H1 (cell line): ENCODE results near the gene LCA5L. TPM values are rescaled to one million over a fixed set of nuclear protein-coding genes. Genes with fewer than 3 reads are reported as not detected.

Source experiments
- BRCA1 ChIP-seq: IDR thresholded peaks from 2 replicates; pipeline ENCODE4 v1.6.1; 2012; ENCODE audit warnings: low read depth, low read length, improper control_type of control experiment
- CEBPB ChIP-seq: IDR thresholded peaks from 2 replicates; pipeline ENCODE4 v1.6.1; 2012; ENCODE audit warnings: low read depth, low read length
- CHD1 ChIP-seq: IDR thresholded peaks from 2 replicates; pipeline ENCODE4 v1.6.1; 2012; ENCODE audit warnings: low read depth, low read length, improper control_type of control experiment
- GTF2F1 ChIP-seq: IDR thresholded peaks from 2 replicates; pipeline ENCODE4 v1.6.1; 2012; ENCODE audit warnings: low read depth, low read length, improper control_type of control experiment, borderline replicate concordance
- SUZ12 ChIP-seq: fragments of 200-600 bp; sonication (generic); IDR thresholded peaks from 2 replicates; pipeline ENCODE4 v1.6.1; 2012; ENCODE audit warnings: mild to moderate bottlenecking, inconsistent platforms, low read length, moderate library complexity, mixed read lengths
- YY1 ChIP-seq: IDR thresholded peaks from 2 replicates; pipeline ENCODE4 v1.6.1; 2011; ENCODE audit warnings: low read depth, mild to moderate bottlenecking, low read length
- polyA plus RNA-seq, 7 experiments: library from polyadenylated mRNA; depleted of rRNA in 3 of 7; stranded (reverse) in 5 of 7; unstranded in 2 of 7; fragments of >200 nt in 5 of 7; fragments of 200-250 nt in 2 of 7; gene quantifications; 1 replicate in 5 of 7; 2 replicates in 1 of 7; 4 replicates in 1 of 7; pipeline versions ENCODE4 v1.2.1 to v1.2.3, GENCODE V29; 2011 to 2013; ENCODE audit warnings: missing spikeins in 2 of 7, mixed read lengths in 2 of 7
- total RNA-seq: library from RNA; stranded (reverse); fragmentation: NEBNext Ultra II Directional; extraction: Animal tissue kit (Norgen Biotek cat#: 25700); gene quantifications from 2 replicates; pipeline ENCODE4 v1.2.1, GENCODE V29; 2021
- TF ChIP-seq, protein P1 (sequence below): fragments of 300-600 bp; sonication (generic); IDR thresholded peaks from 2 replicates; pipeline ENCODE4 v1.7.1; 2012; ENCODE audit warnings: low read length, moderate library complexity, mild to moderate bottlenecking, inconsistent platforms; ENCODE audit not compliant: insufficient replicate concordance
- TF ChIP-seq, protein P2 (sequence below): IDR thresholded peaks from 2 replicates; pipeline ENCODE4 v1.6.1; 2012; ENCODE audit warnings: low read length, inconsistent platforms

LCA5L gene
- total and polyA plus RNA-seq, 2 of the 8 experiments (the other 6 are each of a cell fraction or from before 2014, with no cell fraction given) = 0.11 to 0.84 TPM

DNA sequence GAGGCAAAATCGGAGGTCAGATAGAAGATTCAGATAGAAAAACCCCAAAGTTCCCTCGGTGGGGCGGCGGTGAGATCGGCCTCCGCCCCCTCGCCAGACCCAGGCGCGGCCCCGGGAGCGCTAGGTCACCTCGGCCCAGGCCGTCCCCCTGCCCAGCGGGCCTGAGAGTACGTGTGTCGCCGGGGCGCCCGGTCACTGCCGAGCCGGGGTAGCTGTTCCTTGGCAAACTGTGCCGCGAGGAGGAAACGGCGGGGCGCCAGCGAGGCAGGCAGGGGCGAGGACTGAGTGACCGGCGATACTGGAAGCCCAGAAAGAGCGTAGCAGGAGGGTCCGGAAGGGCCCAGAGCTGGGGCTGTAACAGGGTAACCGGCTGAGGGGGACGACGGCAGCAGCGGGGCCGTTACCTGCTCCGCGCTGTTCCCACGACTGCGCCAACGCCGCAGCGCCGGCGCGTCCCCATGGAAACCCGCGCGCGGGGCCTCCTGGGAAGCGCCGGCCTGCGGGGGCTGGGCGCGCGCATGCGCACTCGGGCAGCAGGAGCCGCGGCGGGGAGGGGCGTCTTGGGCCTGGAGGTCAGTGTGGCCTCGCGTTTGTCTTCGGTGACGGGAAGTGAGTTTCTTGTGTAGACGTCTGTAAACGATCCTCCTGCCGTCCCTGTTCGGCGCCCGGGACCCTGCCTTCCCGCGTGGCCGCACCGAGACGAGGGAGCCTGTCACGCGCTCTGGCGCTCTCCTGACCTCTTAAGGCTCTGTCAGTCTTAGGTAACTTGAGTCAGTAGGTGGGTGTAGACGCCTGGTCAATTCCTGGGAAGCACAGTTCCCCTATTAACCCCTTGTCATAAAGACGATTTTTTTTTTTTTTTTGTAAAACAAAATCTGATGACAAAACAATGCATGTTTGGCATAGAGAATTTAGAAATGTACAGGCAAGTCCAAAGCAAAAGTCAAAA, at the start of gene LCA5L (continued):
- TF ChIP-seq BRCA1 (no peak), SUZ12 (no peak), GTF2F1 (no peak), YY1 (no peak), CEBPB (no peak), CHD1 (no peak)
- TF ChIP-seq, protein P1, sequence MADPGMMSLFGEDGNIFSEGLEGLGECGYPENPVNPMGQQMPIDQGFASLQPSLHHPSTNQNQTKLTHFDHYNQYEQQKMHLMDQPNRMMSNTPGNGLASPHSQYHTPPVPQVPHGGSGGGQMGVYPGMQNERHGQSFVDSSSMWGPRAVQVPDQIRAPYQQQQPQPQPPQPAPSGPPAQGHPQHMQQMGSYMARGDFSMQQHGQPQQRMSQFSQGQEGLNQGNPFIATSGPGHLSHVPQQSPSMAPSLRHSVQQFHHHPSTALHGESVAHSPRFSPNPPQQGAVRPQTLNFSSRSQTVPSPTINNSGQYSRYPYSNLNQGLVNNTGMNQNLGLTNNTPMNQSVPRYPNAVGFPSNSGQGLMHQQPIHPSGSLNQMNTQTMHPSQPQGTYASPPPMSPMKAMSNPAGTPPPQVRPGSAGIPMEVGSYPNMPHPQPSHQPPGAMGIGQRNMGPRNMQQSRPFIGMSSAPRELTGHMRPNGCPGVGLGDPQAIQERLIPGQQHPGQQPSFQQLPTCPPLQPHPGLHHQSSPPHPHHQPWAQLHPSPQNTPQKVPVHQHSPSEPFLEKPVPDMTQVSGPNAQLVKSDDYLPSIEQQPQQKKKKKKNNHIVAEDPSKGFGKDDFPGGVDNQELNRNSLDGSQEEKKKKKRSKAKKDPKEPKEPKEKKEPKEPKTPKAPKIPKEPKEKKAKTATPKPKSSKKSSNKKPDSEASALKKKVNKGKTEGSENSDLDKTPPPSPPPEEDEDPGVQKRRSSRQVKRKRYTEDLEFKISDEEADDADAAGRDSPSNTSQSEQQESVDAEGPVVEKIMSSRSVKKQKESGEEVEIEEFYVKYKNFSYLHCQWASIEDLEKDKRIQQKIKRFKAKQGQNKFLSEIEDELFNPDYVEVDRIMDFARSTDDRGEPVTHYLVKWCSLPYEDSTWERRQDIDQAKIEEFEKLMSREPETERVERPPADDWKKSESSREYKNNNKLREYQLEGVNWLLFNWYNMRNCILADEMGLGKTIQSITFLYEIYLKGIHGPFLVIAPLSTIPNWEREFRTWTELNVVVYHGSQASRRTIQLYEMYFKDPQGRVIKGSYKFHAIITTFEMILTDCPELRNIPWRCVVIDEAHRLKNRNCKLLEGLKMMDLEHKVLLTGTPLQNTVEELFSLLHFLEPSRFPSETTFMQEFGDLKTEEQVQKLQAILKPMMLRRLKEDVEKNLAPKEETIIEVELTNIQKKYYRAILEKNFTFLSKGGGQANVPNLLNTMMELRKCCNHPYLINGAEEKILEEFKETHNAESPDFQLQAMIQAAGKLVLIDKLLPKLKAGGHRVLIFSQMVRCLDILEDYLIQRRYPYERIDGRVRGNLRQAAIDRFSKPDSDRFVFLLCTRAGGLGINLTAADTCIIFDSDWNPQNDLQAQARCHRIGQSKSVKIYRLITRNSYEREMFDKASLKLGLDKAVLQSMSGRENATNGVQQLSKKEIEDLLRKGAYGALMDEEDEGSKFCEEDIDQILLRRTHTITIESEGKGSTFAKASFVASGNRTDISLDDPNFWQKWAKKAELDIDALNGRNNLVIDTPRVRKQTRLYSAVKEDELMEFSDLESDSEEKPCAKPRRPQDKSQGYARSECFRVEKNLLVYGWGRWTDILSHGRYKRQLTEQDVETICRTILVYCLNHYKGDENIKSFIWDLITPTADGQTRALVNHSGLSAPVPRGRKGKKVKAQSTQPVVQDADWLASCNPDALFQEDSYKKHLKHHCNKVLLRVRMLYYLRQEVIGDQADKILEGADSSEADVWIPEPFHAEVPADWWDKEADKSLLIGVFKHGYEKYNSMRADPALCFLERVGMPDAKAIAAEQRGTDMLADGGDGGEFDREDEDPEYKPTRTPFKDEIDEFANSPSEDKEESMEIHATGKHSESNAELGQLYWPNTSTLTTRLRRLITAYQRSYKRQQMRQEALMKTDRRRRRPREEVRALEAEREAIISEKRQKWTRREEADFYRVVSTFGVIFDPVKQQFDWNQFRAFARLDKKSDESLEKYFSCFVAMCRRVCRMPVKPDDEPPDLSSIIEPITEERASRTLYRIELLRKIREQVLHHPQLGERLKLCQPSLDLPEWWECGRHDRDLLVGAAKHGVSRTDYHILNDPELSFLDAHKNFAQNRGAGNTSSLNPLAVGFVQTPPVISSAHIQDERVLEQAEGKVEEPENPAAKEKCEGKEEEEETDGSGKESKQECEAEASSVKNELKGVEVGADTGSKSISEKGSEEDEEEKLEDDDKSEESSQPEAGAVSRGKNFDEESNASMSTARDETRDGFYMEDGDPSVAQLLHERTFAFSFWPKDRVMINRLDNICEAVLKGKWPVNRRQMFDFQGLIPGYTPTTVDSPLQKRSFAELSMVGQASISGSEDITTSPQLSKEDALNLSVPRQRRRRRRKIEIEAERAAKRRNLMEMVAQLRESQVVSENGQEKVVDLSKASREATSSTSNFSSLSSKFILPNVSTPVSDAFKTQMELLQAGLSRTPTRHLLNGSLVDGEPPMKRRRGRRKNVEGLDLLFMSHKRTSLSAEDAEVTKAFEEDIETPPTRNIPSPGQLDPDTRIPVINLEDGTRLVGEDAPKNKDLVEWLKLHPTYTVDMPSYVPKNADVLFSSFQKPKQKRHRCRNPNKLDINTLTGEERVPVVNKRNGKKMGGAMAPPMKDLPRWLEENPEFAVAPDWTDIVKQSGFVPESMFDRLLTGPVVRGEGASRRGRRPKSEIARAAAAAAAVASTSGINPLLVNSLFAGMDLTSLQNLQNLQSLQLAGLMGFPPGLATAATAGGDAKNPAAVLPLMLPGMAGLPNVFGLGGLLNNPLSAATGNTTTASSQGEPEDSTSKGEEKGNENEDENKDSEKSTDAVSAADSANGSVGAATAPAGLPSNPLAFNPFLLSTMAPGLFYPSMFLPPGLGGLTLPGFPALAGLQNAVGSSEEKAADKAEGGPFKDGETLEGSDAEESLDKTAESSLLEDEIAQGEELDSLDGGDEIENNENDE = no peak
- TF ChIP-seq, protein P2, sequence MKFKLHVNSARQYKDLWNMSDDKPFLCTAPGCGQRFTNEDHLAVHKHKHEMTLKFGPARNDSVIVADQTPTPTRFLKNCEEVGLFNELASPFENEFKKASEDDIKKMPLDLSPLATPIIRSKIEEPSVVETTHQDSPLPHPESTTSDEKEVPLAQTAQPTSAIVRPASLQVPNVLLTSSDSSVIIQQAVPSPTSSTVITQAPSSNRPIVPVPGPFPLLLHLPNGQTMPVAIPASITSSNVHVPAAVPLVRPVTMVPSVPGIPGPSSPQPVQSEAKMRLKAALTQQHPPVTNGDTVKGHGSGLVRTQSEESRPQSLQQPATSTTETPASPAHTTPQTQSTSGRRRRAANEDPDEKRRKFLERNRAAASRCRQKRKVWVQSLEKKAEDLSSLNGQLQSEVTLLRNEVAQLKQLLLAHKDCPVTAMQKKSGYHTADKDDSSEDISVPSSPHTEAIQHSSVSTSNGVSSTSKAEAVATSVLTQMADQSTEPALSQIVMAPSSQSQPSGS = no peak
